HG03159 (cell line): ENCODE measurements around the gene SBNO2.
"Not testable (repeated sequence)": the region's sequence is repeated elsewhere in the genome, so short reads cannot be mapped to it uniquely, and the experiment has no call there.

Experiments
- ATAC-seq: cut with Tn5 transposase; IDR thresholded peaks from one replicate; pipeline ENCODE4 v1.9.1; 2021; ENCODE audit warnings: mild to moderate bottlenecking, moderate library complexity; ENCODE audit not compliant: unreplicated experiment

SBNO2 gene

DNA sequence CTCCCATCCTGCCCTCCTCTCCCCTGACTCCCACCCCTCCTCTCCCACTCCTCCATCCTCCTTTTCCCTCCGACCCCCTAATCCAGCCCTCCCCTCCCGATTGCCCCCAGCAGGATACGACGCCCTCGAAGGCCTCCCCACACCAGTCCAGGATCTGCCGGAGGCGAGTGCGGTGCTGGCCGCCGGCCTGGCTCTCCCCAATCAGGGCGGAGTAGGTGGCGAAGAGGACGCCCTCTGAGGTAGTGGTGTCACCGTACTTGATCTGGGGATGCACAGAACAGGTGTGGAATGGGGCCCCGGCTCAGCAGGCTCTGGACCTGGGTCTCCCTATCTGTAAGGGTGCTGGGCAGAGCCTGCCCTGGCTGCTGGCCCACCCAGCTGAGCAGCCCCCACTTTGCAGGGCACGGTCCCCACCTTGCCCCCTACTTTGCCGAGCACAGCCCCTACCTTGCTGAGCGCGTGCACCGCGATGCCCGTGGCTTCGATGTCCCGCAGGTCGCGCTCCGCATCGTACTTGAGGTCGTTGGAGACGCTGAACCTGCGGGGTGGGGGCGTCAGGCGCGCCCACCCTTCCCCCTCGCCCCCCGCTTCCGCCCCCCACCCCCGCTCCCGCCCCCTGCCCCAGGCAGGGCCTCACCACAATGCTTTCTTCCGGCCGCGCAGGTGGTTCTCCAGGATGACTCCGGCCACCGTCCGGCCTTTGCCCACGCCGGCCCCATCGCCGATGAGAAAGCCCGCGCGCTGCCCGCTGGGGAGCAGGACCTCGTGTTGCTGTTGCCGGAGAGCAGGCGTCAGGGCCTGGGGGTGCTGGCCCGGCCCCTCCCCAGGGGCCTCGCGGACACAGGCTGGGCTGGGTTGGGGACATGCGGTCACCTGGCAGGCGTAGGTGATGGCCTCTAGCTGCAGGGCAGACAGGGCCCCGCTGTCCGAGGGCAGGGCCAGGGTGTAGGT is 51.8 kb downstream of the SBNO2 start:
- ATAC-seq: no peak

GRCh38 chr19:1121395-1121794 is 52.7 kb downstream of the SBNO2 start:
- no peak for ATAC-seq

- no peak for ATAC-seq
These were observed 54.4 kb downstream of the SBNO2 start for GRCh38 chr19:1119475-1120217.

GRCh38 chr19:1118999-1119398 is 55.1 kb downstream of the SBNO2 start:
- ATAC-seq: no peak

DNA sequence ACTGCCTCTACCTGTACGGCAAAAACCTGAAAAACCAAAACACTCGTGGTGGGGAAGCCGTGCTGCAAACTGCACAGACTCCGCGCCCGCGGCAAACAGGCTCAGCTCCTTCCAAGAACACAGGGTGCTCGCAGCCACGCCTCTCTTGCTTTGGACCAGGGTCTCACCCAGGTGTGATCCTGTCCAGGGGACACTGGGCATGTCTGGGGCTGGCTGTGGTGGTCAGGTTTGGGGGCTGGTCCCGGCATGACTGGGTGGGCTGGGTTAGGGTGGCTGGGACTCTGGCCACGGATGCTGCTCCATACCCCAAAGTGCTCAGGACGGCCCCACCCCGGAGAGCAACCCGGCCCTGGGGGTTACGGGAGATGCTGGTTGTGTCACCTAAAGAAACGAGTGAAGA is 56.4 kb downstream of the SBNO2 start:
- ATAC-seq: no peak

DNA sequence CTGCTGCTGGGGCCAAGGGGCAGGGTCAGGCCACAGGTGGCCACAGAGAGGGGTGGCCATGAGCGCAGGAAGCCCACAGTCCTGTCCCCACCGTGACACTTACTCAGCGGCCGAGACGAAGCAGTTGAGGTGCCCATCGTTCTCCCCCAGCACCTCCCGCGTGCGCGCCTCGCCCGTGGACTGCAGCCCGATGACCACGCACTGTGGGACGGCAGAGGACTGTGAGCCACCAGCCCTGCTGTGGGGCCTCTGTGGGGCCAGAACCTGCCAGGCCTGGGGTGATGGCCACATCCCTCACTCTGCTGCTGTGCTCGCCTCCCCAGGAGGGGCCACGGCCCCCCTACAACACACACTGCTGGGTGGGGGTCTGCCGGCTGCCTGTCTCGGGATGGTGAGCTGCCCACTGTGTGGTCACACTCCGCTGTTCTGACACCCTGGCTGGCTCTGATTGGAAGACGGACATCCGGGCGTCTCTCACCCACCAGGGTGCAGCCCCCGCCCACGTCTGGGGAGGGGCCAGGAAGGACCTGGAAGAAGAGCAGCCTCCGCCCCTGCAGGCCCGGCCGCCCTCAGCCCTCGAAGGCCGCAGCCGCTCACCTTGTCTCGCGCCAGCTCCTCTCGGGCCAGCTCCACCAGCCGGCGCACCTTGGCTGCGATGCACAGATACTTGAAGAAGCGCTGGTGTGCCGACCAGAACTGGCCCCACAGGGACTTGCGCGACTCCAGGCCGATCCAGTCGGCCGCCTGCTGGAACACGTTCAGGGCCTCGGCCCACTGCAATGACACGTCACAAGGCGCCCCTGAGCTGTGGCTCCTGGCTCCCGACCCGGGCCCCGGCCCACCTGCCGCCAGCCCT is 57.1 kb downstream of the SBNO2 start:
- no peak for ATAC-seq

- ATAC-seq: no peak
These were observed 58.2 kb downstream of the SBNO2 start for GRCh38 chr19:1115646-1116420.

DNA sequence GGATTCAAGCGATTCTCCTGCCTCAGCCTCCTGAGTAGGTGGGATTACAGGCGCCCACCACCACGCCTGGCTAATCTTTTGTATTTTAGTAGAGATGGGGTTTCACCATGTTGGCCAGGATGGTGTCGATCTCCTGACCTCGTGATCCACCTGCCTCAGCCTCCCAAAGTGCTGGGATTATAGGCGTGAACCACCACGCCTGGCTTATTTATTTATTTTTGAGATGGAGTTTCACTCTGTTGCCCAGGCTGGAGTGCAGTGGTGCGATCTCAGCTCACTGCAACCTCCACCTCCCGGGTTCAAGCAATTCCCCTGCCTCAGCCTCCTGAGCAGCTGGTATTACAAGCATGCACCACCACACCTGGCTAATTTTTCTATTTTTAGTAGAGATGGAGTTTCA is 59.3 kb downstream of the SBNO2 start:
- ATAC-seq: not testable (repeated sequence)

- ATAC-seq: no peak
These were observed 60.0 kb downstream of the SBNO2 start for GRCh38 chr19:1113986-1114483.

GRCh38 chr19:1113030-1113985 is 60.8 kb downstream of the SBNO2 start:
- peak; percentile 40 for ATAC-seq

DNA sequence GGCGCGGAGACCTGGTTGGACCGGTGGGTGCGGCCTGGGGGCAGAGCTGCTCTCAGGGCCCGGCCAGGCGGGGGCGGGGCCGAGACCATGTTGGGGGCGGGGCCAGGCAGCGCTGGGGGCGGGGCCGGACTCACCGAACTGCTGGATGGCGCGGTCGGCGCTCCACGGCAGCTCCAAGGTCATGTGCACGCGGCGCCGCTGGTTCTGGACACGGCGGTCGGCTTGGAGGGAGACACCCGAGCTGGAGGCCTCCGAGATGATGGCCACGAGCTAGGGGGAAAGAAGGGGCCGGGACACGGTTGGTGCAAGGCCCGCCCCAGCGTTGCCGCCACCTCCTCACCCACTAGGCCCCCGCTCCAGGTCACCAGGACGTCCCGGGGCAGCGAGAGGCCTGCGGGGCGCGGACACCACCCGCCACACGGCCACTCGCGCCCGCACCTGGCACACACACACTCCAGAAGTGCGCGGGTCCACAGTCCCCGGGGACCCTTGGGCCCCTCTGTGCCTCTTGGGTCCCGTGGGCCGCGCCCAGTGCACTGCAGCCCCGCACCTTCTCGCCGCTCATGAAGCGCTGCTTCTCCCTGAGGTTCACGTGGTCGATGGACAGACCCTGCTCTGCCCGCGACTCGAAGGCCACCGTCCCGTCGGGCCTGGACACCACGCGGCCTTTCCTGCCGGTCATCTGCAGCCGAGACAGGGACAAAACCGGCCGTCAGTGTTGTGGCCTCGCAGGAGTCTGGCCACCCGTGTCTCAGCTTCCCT is 61.6 kb downstream of the SBNO2 start:
- no peak for ATAC-seq

GRCh38 chr19:1111641-1112267 is 62.3 kb downstream of the SBNO2 start:
- no peak for ATAC-seq

GRCh38 chr19:1110809-1111640 is 63.0 kb downstream of the SBNO2 start:
- ATAC-seq: no peak

- ATAC-seq: no peak
These were observed 64.1 kb downstream of the SBNO2 start for GRCh38 chr19:1109697-1110671.

GRCh38 chr19:1109032-1109551 is 65.0 kb downstream of the SBNO2 start:
- no peak for ATAC-seq
